Suprapubic skin (tissue), 4 donors: ENCODE measurements around the gene C14orf132. TPM values are rescaled to one million over a fixed set of nuclear protein-coding genes. Genes with fewer than 3 reads are reported as not detected.

Experiments
- DNase-seq, 2 donors: peaks; one replicate each; pipeline ENCODE4 v3.0.0-alpha.2; 2019; ENCODE audit warnings: low spot score in 2 of 2
- H3K27ac ChIP-seq: fragments of 200-600 bp; sonication (generic); one replicate; pipeline ENCODE4 v1.5.1; 2019
- H3K27me3 ChIP-seq: fragments of 200-600 bp; sonication (generic); one replicate; pipeline ENCODE4 v1.5.1; 2019
- H3K36me3 ChIP-seq: fragments of 200-600 bp; sonication (generic); one replicate; pipeline ENCODE4 v1.5.1; 2019
- H3K4me1 ChIP-seq: fragments of 200-600 bp; sonication (generic); one replicate; pipeline ENCODE4 v1.5.1; 2019
- H3K4me3 ChIP-seq: fragments of 200-600 bp; sonication (generic); one replicate; pipeline ENCODE4 v1.5.1; 2019; ENCODE audit warnings: mild to moderate bottlenecking
- H3K9me3 ChIP-seq: fragments of 200-600 bp; sonication (generic); one replicate; pipeline ENCODE4 v1.5.1; 2019
- EP300 ChIP-seq: sonication (generic); formaldehyde crosslinking; IDR thresholded peaks from one replicate; pipeline ENCODE4 v1.6.1; 2017; ENCODE audit warnings: antibody characterized with exemption
- POLR2A ChIP-seq, 2 donors: fragments of 450-650 bp; IDR thresholded peaks; one replicate each; pipeline ENCODE4 v1.6.1; 2017; ENCODE audit warnings: antibody characterized with exemption in 2 of 2, mild to moderate bottlenecking in 2 of 2, moderate library complexity in 2 of 2
- POLR2AphosphoS5 ChIP-seq, 3 donors: sonication (generic); formaldehyde crosslinking; IDR thresholded peaks; one replicate each; pipeline ENCODE4 v1.6.1; 2017; ENCODE audit warnings: antibody characterized with exemption in 3 of 3
- WGBS: methylation state at CpG from one replicate; pipeline ENCODE4 v1.1.5; 2018; 5-methylcytosine and 5-hydroxymethylcytosine counted together
- total RNA-seq, 4 donors: library from RNA; depleted of rRNA; stranded (reverse); fragments of >200 nt; gene quantifications; one replicate each; pipeline ENCODE4 v1.1.0, GENCODE V29; 2016
- TF ChIP-seq, protein P1 (sequence below), 2 donors: fragments of 200-600 bp in 1 of 2; fragments of 450-650 bp in 1 of 2; sonication (generic) in 1 of 2; IDR thresholded peaks; one replicate each; pipeline ENCODE4 v1.5.1; 2016 to 2019; ENCODE audit warnings: antibody characterized with exemption in 2 of 2, mild to moderate bottlenecking in 1 of 2, moderate library complexity in 1 of 2

C14orf132 gene
- 10 to 100 TPM; 16.2 to 34.4 (median 27.9) TPM for total RNA-seq

- under 1% methylated on average over 14 of the region's 72 CpGs for WGBS
- no peaks in the 10 kb centered on the region for H3K36me3 ChIP-seq
- peak in 1 of 2 donors; percentile 87 for DNase-seq
- TF ChIP-seq EP300, result no peak
- peak in 1 of 3 donors; percentile 7 for TF ChIP-seq POLR2AphosphoS5 (IDR thresholded peaks at IDR 0.05)
- TF ChIP-seq POLR2A (IDR thresholded peaks at IDR 0.05), result peak in 1 of 2 donors; percentile 28
- H3K4me3 ChIP-seq, result peak within 1 kb of the TSS; percentile 84
- H3K27me3 ChIP-seq, result peaks cover 6% of the 10 kb centered on the region
- H3K4me1 ChIP-seq, result peaks cover 42% of the 10 kb centered on the region
- no peaks in the 10 kb centered on the region for H3K9me3 ChIP-seq
- H3K27ac ChIP-seq, result peak within 1 kb of the TSS; percentile 83
Measured at GRCh38 chr14:96038920-96039632, at the start of gene C14orf132. TSS of gene C14orf132 (plus strand) at chr14:96039362. CDS start at chr14:96039501, 139 bp downstream.

DNA sequence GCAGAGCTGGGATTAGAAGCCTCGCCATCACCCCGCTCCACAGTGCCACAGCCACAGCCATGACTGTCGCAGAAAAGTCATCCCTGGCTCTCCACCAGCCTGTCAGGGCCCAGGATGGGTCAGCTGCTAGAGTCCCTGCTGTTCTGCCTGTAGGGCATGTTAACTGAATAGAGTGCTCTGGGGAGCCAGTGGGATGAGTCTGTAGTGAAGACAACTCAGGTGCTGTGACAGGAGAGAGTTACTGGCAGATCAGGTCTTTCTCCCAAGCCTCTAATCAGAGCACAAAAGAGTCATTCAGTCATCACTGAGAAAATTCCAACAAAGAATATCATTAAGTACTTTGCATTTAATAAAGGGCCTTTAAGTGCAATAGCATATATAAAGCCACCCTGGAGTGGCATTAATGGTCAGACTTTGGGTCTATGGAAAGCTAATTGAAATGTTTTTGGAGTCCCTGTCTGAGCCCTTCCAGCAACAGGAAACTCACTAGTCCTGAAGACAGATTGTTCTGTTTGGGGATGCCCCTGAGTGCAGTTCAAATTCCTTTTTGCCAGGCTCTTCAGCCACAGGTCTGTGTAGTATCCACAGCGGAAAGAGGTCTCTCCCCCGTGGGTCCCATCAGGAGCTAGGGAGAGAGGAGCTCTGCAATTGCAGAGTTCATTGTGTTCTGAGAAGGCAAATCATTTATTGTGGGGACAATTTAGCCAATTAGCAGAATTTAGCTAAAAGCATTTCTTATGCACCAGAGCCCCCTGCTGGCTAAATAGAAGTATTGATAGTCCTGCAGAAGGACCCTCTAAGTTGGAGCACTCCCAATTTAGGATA, 45.2 kb upstream of the C14orf132 start:
- H3K4me3 ChIP-seq, result no peak overlapping the region
- WGBS, result 18% methylated on average over 3 of the region's 5 CpGs

GRCh38 chr14:95994593-95994928, 44.6 kb upstream of the C14orf132 start:
- DNase-seq, result no peak
- H3K27me3 ChIP-seq, result peaks cover 21% of the 10 kb centered on the region
- no peaks in the 10 kb centered on the region for H3K36me3 ChIP-seq
- peaks cover 7% of the 10 kb centered on the region for H3K9me3 ChIP-seq
- no peak overlapping the region for H3K27ac ChIP-seq
- no peak for TF ChIP-seq POLR2AphosphoS5 (IDR thresholded peaks at IDR 0.05)
- TF ChIP-seq, protein P1, sequence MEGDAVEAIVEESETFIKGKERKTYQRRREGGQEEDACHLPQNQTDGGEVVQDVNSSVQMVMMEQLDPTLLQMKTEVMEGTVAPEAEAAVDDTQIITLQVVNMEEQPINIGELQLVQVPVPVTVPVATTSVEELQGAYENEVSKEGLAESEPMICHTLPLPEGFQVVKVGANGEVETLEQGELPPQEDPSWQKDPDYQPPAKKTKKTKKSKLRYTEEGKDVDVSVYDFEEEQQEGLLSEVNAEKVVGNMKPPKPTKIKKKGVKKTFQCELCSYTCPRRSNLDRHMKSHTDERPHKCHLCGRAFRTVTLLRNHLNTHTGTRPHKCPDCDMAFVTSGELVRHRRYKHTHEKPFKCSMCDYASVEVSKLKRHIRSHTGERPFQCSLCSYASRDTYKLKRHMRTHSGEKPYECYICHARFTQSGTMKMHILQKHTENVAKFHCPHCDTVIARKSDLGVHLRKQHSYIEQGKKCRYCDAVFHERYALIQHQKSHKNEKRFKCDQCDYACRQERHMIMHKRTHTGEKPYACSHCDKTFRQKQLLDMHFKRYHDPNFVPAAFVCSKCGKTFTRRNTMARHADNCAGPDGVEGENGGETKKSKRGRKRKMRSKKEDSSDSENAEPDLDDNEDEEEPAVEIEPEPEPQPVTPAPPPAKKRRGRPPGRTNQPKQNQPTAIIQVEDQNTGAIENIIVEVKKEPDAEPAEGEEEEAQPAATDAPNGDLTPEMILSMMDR (IDR thresholded peaks at IDR 0.05), result no peak
- TF ChIP-seq EP300, result no peak
- no peak for TF ChIP-seq POLR2A (IDR thresholded peaks at IDR 0.05)
- H3K4me3 ChIP-seq, result no peak overlapping the region
- 28% methylated on average over 3 of the region's 3 CpGs for WGBS
- no peaks in the 10 kb centered on the region for H3K4me1 ChIP-seq

More for the DNA sequence above, 45.2 kb upstream of the C14orf132 start:
- peaks cover 7% of the 10 kb centered on the region for H3K9me3 ChIP-seq
- DNase-seq, result no peak
- no peaks in the 10 kb centered on the region for H3K36me3 ChIP-seq
- TF ChIP-seq, protein P1 (IDR thresholded peaks at IDR 0.05), result peak; percentile 67 to 68
- TF ChIP-seq POLR2A (IDR thresholded peaks at IDR 0.05), result no peak
- peaks cover 21% of the 10 kb centered on the region for H3K27me3 ChIP-seq
- H3K4me1 ChIP-seq, result no peaks in the 10 kb centered on the region
- H3K27ac ChIP-seq, result no peak overlapping the region

DNA sequence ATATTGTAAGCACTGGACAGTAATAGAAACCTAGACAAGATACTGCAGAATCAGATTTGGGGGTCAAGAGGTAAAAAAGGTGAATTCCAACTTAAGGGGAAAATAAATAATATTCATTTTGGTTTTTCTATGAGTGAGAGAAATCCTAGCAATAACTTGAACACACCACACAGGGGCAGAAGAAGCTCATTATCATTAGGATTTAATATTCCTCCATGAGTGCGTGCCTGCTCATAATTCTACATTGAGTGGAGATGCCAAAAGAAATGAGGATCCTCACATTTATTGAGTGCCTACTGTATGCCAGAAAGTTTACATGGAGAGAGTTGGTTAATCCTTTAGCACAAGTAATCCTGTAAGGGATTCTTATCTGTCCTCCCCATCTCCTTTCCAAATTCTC, 40.5 kb upstream of the C14orf132 start:
- DNase-seq, result no peak
- 17% methylated on average over 1 of the region's 1 CpG for WGBS
- no peak for TF ChIP-seq POLR2AphosphoS5 (IDR thresholded peaks at IDR 0.05)
- TF ChIP-seq, protein P1 (IDR thresholded peaks at IDR 0.05), result peak; percentile 23 to 26

DNA sequence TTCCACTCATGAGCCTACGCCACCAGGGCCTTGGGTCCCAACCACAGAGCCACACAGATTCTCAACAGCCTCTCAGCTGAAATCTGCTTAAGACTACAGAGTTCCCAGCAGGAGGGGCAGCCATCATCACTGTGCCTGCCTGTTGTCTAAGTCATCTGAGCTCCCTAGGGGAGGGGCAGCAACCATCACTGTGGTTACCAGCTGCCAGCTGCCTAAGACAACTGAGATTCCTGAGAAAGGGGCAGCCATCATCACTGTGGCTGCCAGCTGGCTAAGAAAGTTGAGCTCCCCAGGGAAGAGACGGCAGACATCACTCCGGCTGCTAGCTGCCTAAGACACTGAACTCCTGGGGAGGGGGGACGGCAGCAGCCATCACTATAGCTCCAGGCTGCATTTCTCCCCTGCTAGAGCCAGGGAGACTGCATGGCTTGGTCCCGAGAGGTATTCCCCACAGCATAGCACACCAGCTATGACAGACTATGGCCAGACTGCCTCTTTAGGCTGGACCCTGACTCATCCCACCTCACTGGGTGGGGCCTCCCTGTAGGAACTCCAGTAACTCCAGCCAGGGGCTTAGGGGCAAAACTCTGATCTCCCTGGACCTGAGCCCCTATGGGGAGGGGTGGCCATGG, 37.2 kb upstream of the C14orf132 start:
- no peaks in the 10 kb centered on the region for H3K36me3 ChIP-seq
- 45% methylated on average over 4 of the region's 5 CpGs for WGBS
- H3K27me3 ChIP-seq, result peaks cover 24% of the 10 kb centered on the region
- no peaks in the 10 kb centered on the region for H3K4me1 ChIP-seq
- DNase-seq, result no peak
- no peak overlapping the region for H3K27ac ChIP-seq
- H3K4me3 ChIP-seq, result no peak overlapping the region
- no peaks in the 10 kb centered on the region for H3K9me3 ChIP-seq
- TF ChIP-seq, protein P1 (IDR thresholded peaks at IDR 0.05), result no peak
- TF ChIP-seq POLR2AphosphoS5 (IDR thresholded peaks at IDR 0.05) (no peak), POLR2A (IDR thresholded peaks at IDR 0.05) (no peak), EP300 (no peak)

More for the DNA sequence above, 40.5 kb upstream of the C14orf132 start:
- H3K36me3 ChIP-seq, result no peaks in the 10 kb centered on the region
- no peak overlapping the region for H3K4me3 ChIP-seq
- no peak overlapping the region for H3K27ac ChIP-seq
- H3K4me1 ChIP-seq, result no peaks in the 10 kb centered on the region
- H3K9me3 ChIP-seq, result no peaks in the 10 kb centered on the region
- peaks cover 35% of the 10 kb centered on the region for H3K27me3 ChIP-seq
